CD4-positive, alpha-beta T cell treated with Interleukin-21 for 1 hour (primary cell): ENCODE measurements around the gene LPCAT1.
"Not testable (repeated sequence)": the region's sequence is repeated elsewhere in the genome, so short reads cannot be mapped to it uniquely, and the experiment has no call there.

Source experiments
- DNase-seq: peaks from one replicate; pipeline ENCODE4 v3.0.0-alpha.2; 2020

LPCAT1 gene

DNA sequence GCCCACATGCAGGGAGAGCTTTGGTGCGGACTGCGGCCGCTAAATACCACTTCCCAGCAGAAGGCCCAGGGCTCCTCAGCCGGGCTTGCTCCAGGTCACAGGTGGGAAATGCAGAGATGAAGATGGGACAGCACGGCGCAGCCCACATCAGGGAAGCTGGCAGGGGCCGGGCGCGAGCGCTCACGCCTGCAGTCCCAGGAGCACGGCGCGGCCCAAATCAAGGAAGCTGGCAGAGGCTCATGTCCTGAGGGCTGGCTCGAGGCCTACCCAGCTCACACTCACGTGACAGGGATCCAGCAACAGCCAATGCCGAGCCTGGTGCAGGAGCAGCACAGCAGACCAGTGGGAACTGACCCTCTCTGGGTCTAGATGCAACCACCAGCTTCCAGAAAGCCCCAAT lies 16.3 kb downstream of the LPCAT1 start:
- DNase-seq = no peak

DNA sequence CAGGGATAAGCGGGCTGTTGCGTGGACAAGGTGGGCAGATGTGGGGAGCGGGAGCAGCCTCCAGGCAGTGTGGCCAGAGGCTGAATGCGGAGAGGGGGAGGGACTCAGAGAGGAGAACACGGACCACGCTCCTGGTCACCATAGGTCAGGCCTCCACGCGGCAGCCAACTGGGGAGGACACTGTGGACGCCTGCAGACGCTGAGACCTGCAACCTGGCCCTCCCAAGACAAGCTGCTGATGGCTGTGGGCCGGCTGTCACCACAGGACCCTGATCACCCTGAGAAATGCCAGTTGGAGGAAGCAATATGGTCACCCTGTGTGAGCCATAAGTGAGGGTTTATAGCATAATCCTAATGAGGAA lies 16.8 kb downstream of the LPCAT1 start:
- DNase-seq = no peak

DNA sequence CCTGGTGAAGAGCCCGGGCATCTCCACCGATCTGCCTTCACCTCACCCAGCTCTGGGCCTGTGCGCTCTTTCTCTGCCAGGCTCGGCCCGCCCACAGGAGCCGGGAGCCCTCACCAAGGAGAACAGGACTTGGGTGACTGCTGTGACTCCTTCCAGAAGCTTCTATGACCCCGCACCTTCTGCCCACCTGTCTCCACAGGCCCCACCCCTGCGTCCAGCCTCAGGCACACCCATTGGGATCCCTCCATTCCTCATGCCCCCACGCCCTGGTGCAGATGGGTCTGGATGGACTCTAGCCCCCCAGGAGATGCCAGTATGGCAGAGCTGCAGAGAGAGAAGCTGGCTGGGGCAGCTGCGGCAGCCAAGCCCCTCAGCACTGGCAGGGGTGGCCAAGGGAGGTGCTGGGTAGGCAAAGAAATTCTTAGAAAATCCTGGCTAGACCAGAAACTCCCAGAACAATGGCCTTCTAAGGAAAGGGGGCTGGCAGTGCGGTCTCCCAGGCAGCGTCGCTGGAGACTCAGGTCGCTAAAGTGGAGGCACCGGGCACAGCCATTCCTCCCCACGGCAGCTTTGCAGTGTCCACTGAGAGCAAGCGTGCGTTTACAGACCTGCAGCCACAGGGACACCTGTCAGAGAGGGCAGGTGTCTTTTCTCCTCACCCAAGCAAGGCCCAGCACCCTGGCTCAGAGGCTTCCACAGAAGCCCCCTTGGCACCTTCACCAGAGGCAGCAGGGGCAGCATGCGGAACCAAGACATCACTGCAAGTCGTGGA lies 17.3 kb downstream of the LPCAT1 start:
- DNase-seq = no peak

DNA sequence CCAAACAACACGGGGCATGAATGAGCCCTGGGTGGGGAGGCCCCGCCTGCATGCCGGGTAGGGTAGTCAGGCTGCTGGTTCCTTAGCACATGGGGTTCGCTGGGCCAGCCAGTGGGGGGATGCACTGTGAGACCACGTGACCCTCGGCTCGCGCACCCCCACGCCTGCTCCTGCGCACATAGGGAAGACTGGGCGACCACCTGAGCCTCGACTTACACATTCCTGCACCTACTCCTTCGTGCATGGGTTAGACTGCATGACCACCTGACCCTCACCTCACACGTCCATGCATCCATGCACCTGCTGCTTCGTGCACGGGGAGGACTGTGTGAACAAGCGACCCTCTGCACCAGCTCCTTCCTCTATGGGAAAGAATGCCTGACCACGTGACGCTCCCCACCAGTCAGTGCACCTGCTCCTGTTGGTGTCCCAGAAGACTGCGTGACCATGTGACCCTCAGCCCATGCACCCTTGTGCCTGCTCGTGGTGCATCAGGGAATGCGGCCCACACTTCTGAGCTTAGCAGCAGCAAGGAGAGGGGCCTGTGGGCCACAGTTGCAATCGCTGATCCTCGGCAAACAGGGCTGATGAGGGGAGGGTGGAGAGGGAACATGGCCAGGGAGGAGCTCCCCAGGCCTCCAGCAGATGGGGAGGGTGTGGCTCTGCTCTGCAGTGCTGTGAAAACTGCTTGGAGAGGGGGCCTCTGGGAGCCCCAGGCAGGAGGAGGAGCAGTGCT lies 18.1 kb downstream of the LPCAT1 start:
- no peak for DNase-seq

DNA sequence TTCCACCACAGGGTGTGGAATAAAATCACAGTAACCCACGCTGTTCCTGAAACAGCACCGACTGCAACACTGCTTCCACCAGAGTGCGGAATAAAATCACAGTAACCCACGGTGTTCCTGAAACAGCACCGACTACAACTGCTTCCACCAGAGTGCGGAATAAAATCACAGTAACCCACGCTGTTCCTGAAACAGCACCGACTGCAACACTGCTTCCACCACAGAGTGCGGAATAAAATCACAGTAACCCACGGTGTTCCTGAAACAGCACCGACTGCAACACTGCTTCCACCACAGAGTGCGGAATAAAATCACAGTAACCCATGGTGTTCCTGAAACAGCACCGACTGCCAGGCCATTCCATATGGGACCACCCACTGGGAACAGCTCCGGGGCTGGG lies 18.7 kb downstream of the LPCAT1 start:
- not testable (repeated sequence) for DNase-seq

DNA sequence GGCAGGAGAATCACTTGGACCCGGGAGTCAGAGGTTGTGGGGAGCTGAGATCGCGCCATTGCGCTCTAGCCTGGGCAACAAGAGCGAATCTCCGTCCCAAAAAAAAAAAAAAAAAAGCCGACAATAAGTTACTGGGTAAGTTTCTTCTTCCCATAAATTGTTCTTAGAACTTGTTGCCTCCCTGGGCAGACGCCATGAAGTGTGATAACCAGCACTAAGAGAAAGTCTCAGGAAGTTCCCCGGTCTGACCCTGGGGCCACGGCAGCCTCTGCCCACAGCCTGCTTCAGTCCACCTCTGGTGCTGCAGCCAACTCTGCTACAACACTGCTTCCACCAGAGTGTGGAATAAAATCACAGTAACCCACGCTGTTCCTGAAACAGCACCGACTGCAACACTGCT lies 19.1 kb downstream of the LPCAT1 start:
- DNase-seq = no peak

DNA sequence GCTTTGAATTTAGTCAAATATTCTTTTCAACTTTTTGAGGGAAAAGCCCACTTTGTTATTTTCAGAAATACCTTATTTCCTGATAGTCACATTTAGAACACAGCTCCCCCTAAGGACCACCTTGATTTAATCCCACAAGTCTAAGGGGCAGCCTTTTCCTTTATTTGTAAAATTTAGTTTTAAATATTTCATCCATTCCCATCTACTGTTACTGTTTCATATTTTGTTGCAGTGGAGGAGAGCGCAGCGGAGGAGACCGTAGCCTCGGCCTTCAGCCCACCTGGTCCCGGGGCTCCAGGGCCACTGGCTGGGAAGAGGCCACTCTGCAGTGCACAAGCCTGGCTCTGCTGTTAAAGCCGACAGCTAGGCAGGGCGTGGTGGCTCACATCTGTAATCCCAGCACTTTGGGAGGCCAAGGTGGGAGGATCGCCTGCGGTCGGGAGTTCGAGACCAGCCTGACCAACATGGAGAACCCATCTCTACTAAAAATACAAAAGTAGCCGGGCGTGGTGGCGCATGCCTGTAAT lies 19.6 kb downstream of the LPCAT1 start:
- no peak for DNase-seq

DNA sequence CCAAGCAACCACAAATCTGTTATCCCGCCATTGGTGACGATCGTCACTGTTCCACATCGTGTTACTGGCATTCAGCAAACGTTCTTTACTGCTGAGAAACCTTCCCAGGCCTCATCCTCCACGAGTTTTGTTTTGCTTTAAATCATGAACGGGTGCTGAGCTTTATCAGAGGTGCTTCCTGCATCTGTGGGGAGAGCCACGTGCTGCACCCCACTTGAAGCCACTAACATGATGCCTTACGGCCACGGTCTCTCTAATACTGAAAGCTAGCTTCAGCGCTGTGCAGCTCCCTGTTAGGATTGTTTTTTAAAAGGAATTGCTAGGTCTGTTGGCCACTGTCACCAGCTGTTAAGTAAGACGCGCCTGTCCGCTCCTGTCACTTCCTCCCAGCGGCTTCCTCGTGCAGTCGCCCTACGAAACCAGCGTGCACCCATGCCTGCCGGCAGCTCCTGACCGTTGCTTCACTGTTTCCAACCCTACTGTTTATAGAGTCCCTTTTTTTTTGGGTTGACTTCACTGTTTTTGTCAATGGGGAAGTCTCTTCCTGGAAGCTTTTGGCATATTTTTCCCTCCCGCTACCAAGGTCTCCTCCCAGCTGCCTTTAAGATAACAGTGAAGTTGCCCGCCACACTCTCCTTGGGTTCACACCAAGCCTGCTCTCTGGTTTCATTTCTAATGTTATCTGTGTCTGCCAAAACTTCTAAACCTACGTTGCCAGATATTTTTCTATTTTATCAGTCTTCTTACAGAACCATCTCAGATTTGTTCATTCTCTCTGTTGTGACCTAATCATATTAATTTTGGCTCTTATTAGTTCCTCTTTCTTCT lies 20.3 kb downstream of the LPCAT1 start:
- peak; percentile 27 for DNase-seq

DNA sequence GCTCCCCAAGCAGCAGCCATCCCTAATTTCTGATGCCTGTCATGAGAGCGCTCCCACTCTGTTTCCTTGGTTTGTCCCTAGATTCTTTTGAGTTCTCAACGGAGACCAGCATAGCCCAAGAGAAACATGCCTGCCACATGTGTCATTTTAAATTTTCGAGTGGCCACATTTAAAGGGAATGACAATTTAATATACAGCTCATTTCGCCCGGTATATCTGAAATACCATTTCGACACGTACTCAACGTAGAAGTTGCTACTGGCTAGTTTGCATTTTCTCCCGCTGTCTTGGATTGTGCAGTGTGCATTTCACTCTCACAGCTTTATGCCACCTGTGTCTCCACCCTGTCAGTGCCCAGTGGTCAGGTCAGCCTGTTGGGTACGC lies 21.0 kb downstream of the LPCAT1 start:
- DNase-seq = no peak

DNA sequence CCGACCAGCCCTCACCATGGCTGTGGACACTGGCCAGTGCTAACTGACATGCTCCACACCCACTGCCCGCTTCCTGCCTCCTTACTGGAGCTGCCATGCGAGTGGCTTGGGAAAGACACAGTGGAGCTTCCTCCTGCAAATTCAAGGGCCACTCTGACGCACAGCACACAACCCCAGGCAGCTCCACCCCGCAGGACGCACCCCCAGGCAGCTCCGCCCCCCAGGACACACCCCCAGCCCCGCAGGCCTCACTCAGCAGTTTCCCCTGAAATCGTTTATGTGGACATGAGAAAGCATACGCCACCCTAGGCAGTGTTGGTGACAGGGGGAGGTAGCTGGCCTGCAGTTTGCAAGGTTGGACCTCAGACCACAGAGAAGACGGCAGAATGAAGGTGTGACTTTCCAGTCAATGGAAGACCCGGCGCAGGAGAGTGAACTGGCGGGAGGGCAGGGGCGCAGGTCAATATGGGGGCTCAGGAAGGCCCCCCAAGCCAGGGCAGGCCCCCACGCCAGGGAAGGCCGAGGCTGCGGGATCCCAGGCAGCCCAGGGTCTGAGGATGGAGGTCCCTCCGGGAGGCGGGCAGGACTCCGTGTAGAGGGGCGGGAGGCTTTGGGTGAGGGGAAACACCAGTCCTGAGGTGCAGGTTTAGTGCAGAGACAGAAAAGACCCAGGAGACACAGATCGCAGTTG lies 21.6 kb downstream of the LPCAT1 start:
- peak; percentile 41 for DNase-seq

DNA sequence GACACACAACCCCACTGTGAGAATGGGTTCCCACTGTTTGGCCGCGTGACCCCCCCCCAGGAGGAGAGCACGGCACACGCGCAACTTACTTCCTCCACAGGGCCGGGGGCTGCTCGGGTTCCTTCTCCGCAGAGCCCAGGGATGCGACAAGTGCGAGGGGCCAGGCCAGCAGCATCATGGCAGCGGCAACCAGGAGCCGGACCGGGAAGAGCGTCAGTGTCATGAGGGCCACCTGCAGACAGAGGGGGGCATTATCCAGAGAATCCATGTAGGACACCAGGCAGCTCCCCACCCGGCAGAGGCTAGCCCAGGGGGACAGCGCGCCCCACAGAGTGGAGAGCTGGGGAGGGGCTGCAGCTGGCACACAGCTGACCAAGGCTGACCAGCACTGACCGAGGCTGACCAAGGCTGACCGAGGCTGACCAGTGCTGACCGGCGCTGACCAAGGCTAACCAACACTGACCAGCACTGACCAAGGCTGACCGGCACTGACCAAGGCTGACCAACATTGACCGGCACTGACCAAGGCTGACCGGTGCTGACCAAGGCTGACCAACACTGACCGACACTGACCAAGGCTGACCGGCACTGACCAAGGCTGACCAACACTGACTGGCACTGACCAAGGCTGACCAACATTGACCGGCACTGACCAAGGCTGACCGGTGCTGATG lies 22.3 kb downstream of the LPCAT1 start:
- no peak for DNase-seq

DNA sequence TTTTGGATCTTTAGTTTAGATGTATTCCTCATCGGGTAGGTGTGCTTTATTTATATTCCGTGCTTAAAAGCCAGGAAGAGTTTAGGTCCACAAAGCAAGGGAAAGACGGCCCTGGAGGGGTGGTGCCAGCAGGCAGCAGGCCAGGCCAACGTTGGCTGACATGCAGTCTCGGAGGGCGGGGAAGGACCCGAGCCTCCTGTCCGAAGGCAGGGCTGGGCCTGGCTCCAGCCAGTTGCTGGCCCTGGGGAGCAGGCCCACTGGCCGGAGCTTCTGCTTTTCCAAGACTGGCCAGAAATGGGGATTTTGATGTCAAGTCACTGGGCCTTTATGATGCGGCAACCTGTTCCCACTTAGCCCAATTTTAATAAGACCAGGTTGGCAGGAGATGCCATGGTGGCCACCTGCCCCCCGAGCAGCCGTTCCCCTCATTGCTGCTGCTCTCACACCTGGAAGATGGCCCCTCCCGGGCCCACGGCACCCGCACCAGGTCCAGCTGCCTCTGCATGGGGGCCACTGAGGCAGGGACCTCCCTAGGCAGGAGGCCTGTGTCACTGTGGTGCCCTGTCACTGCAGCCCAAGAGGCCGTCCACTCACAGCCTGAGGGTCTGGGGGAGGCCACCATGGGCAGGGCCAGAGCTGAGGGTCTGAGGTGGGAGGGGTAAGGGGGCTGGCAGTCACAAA lies 23.2 kb downstream of the LPCAT1 start:
- no peak for DNase-seq

DNA sequence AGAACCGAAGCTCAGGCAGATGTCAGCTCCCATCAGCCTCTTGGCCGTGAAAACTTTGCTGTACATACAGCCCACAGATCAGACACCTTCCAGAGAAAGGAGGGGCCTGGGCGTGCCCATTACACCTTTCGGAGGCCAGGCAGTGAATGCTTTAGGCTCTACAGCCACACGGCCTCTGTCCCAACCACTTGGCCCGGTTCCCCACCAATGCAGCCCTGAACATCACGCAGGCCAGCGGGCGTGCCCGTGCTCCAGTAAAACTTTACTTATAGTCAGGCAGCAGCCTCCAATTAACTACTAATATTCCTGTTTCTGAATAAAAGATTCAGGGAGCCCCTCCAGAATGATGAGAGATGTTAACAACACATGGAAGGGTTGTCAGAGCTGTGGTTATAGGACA lies 23.9 kb downstream of the LPCAT1 start:
- DNase-seq = no peak

DNA sequence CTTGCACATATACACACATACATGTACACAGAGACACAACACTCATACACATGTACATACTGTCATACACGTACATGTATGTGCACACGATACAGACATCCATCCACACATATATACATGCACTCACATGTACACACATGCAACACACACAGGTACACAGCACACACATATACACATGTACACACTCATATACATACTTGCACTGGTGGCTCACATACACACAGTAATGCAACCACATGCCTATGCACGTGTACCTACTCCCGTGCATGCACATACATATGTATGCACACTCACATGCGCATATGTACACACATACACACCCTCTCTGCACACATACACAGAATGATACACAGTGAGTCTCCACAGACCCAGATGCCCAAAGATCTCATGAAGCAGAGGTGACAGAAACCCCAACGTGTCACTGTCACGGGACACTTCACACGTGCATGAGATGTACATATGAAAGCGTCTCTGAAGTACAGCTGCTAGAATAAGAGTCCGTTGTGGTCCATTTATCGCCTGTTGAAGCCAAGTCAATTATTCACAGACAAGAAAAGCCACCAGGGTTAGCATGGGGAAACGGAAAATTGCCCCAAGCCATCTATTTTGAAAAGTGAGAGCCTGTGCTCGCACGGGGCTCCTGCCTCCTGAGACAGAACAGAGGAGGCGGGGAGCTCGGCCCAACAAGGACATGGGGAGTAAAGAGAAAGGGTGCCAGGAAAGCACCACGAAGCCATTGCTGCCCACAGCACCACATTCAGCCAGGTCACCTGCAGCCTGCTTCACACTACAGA lies 24.9 kb downstream of the LPCAT1 start:
- no peak for DNase-seq

DNA sequence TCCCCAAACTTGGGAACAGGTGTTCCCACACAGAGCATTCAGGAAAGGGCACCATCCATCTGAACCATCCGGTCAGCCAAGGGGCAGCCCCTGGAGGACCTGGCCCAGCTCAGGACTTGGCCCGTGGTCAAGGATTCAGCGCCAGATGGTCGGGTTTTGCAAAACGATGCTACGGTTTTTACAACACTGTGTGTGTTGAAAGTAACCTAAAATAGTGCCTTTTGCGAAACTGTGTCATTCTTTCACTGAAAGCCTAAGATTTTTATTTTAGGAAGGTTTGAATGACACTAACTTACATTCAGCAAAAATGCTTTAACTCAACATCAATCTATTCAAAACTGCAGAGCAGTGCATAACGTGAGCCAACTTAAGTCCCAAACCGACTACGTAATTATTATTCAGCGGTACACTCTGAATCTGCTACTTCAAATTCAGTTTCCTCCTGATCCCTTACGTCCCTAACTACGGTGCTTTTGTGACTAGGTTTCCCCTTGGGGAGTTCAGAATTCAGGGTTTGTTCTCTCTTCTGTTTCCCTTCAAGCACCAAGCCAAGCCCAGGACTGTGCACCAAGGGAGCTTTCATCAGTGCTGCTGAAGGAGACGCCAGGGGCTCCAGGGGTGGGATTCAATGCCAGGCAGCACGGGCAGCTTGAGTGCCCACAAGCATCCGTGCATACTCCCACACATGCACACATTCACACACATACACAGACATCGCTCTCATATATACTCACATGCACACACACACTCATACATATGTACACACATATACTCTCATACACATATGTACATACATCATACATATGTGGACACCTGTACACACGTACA lies 25.8 kb downstream of the LPCAT1 start:
- no peak for DNase-seq

DNA sequence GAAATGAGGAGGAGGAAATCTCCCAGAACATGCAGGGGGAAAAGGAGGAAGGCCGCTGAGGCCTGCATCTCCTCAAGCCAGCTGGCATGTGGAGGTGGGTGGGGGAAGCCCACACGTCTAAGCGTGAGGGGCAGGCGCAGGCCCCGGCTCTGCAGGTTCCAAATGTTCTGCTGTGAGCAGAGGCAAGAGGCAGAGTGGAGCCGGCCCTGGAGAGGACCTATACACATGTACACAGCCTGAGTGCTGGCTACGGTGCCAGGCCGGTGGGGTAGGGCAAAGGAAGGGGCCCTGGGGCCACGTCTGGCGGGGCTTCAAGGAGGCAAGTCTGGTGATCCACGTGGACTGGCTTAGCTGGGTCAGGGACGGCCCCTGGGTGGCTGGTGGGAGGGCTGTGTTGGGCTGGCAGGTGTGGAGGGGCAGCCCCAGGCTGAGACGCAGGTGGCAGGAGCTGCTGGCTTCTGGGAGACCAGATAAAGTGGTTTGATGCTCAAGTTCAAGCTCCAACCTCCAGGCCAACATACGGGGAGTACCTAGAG lies 26.4 kb downstream of the LPCAT1 start:
- DNase-seq = no peak

DNA sequence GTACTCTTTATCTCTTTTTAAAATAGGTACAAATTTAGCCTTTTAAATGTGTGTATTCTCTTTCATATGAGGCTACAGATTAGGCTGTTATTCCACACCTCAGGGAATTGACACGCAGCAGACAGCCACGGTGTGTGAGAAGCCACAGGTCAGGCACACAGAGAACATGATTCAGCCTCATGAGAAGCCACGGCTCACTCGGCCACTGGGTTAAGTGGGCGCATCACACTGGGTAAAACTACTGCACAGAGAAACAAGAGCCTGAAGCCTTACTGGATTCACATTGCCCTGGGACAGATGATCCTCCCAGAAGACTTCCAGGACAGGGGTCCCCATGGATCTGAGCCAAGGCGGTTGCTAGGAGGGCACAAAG lies 28.2 kb downstream of the LPCAT1 start:
- no peak for DNase-seq

DNA sequence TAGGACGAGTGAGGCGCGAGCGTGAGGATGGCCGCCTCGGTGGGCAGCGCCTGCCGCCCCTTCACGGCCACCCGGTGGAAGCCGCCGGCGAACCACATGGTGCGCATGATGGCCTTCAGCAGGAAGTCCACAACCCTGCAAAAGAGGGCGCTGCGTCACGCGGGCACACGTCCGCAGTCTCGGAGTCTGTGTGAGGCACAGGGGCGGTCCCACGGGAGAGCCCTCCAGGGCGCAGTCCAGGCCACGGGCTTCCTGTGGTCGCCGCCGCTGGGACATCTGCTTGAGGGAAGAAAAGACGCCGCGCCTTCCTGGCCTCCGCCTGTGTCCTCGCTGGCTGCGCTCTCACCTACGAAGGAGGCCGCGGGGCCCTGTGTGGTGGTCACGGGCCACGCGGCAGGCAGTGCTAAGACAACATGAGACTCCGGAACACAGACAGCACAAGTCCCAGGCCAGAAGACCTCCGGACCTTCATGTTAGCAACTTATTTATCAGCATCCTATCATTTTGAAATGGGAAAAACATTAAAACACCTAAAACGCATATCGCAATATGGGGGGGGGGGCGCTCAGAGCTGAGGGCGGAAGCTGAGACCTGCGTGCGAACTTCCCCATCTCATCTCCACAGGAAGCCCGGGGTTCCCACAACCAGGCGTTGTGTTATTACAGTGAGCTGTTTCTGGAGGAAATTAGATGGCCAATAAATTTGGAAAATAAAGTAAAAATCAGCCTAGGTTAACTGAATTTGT lies 28.8 kb downstream of the LPCAT1 start:
- peak; percentile 37 for DNase-seq

DNA sequence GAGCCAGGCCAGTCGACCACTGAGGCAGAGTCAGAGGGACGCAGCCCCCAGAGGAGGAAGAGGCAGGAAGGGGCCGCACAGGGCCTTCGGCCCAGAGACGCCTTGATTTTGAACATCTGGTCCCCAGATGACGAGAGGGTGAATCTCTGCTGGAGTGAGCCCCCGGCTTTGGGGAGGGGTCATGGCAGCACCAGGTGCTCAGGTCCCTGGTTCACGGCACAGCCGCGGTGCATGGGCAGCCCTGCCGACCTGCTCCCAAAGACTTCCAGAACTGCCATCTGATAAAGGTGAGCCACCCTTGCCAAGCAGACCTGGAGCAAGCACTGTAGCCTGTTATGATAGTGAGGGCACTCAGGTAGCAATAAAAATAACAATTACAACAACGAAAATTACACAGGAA lies 29.8 kb downstream of the LPCAT1 start:
- DNase-seq = no peak
